OCI-LY3 (cell line): ENCODE data around the gene EMILIN1.

Experiments used
- H2AFZ ChIP-seq: fragments of 200-600, 300-600 bp; shearing (Covaris generic); 2 replicates; pipeline ENCODE4 v1.6.0; 2014; ENCODE audit warnings: antibody characterized with exemption, low read depth, low read length
- H3K27ac ChIP-seq: fragments of 200-600, 300-600 bp; sonication (generic); 2 replicates; pipeline ENCODE4 v1.5.1; 2014; ENCODE audit warnings: mild to moderate bottlenecking, low read length, moderate library complexity, mixed read lengths
- H3K27me3 ChIP-seq: fragments of 200-600, 300-600 bp; sonication (generic); 2 replicates; pipeline ENCODE4 v1.6.1; 2014; ENCODE audit warnings: low read depth, low read length, mixed read lengths
- H3K36me3 ChIP-seq: fragments of 200-600, 300-600 bp; sonication (generic); replicated peaks from 2 replicates; pipeline ENCODE3; 2014; ENCODE audit warnings: low read depth, low read length, mixed read lengths
- H3K4me1 ChIP-seq: fragments of 300-600, 200-600 bp; sonication (generic); 2 replicates; pipeline ENCODE4 v1.6.1; 2014; ENCODE audit warnings: low read length, mixed read lengths
- H3K4me2 ChIP-seq: fragments of 200-600, 300-600 bp; sonication (generic); 2 replicates; pipeline ENCODE4 v1.6.1; 2014; ENCODE audit warnings: low read length, mixed read lengths
- H3K4me3 ChIP-seq: fragments of 300-600, 200-600 bp; sonication (generic); 2 replicates; pipeline ENCODE4 v1.5.1; 2014; ENCODE audit warnings: antibody characterized with exemption, mild to moderate bottlenecking, low read length, moderate library complexity
- H3K79me2 ChIP-seq: fragments of 300-600, 200-600 bp; shearing (Covaris generic); 2 replicates; pipeline ENCODE4 v1.6.1; 2014; ENCODE audit warnings: mild to moderate bottlenecking, low read length, mixed read lengths
- H3K9ac ChIP-seq: fragments of 300-600, 200-600 bp; shearing (Covaris generic); 2 replicates; pipeline ENCODE4 v1.6.0; 2014; ENCODE audit warnings: mild to moderate bottlenecking, low read length, moderate library complexity
- H3K9me3 ChIP-seq: fragments of 200-600, 300-600 bp; shearing (Covaris generic); 2 replicates; pipeline ENCODE4 v1.6.1; 2014; ENCODE audit warnings: low read length, mixed read lengths; ENCODE audit not compliant: insufficient read depth
- H4K20me1 ChIP-seq: fragments of 200-600, 300-600 bp; sonication (generic); 2 replicates; pipeline ENCODE4 v1.6.1; 2016; ENCODE audit warnings: low read length, mixed read lengths; ENCODE audit not compliant: insufficient read depth
- EZH2phosphoT487 ChIP-seq: fragments of 200-600 bp; shearing (Covaris generic); IDR thresholded peaks from 2 replicates; pipeline ENCODE4 v1.6.1; 2018; ENCODE audit warnings: antibody characterized with exemption, mixed run types, low read depth
- TF ChIP-seq, protein P1 (sequence below): fragments of 200-600, 300-600 bp; sonication (generic); IDR thresholded peaks from 2 replicates; pipeline ENCODE4 v1.5.1; 2014; ENCODE audit warnings: antibody characterized with exemption, low read length, low read depth

Gene EMILIN1

DNA sequence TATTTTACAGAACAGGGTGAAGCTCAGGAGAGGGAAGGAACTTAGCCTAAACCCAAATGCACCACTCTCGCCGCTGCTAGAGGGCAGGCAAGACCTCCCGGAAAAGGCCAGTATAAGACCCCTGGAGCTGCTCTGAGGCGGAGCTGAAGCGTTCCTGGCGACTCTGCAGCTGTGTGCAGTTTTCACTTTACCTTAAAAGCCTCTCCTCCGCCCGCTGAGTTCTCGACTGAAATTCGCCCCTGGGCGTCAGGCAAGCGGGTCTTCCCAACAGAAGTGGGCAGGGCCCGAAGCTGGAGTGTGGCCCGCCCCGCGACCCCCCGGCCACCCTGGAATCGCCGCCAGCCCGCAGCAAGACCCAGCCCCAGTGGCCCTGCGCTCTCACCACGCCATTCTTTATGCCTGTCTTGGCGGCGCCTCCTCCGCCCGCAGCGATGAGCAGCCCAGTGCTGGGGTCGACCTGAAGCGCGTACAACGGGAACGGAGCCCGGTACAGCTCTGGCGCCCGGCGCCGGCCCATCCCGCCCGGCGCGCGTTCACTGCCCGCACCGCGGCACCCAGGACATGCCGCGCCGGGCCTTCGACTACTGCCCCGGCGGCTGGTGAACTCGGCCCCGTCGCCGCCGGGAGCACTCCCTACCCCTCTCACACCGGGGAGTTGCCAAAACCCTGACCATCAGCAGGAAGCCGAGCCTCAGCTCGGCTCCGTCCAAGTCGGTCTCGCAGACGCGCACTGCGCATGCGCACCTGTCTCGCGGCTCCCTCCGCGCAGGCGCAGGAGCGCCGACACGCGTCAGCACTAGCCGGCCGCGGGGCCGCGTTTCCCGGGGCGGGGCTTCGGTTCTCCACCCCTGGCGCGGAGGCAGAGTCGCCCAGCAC, 55.7 kb downstream of the EMILIN1 start, which contains the start of gene PREB:
TSS of gene PREB (minus strand) at position 732 of the 876 bp plus-strand sequence. CDS start at position 517, 215 bp downstream.
- no peak for TF ChIP-seq EZH2phosphoT487
- TF ChIP-seq, protein P1, sequence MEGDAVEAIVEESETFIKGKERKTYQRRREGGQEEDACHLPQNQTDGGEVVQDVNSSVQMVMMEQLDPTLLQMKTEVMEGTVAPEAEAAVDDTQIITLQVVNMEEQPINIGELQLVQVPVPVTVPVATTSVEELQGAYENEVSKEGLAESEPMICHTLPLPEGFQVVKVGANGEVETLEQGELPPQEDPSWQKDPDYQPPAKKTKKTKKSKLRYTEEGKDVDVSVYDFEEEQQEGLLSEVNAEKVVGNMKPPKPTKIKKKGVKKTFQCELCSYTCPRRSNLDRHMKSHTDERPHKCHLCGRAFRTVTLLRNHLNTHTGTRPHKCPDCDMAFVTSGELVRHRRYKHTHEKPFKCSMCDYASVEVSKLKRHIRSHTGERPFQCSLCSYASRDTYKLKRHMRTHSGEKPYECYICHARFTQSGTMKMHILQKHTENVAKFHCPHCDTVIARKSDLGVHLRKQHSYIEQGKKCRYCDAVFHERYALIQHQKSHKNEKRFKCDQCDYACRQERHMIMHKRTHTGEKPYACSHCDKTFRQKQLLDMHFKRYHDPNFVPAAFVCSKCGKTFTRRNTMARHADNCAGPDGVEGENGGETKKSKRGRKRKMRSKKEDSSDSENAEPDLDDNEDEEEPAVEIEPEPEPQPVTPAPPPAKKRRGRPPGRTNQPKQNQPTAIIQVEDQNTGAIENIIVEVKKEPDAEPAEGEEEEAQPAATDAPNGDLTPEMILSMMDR = peak; percentile 48
- peak within 1 kb of the TSS; percentile 71 for H2AFZ ChIP-seq

DNA sequence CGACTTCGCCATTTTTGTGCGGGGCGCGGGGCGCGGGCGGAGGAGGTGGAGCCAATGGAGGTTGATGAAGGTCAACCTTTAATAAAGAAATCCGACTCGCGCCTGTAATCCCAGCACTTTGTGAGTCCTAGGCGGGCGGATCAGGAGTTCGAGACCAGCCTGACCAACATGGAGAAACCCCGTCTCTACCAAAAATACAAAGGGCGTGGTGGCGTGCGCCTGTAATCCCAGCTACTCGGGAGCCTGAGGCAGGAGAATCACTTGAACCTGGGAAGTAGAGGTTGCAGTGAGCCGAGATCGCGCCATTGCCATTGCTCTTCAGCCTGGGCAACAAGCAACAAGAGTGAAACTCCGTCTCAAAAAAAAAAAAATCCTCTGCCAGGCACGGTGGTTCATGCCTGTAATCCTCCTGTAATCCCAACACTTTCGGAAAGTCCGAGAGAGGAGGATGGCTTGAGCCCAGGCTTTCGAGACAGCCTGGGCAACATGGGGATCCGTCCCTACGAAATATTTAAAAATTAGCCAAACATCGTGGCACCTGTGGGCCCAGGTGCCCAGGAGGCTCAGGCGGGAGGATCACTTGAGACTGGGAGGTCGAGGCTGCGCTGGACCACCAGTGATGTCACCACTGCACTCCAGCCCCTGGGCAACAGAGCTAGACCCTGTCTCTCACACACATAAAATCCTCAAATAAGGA, 56.5 kb downstream of the EMILIN1 start:
- peaks cover 21% of the 10 kb centered on the region for H3K79me2 ChIP-seq
- no peak overlapping the region for H3K27ac ChIP-seq
- H3K9ac ChIP-seq = peak overlapping the region; percentile 65
- no peak for TF ChIP-seq EZH2phosphoT487
- TF ChIP-seq, protein P1 = no peak
- H3K9me3 ChIP-seq = no peaks in the 10 kb centered on the region
- H4K20me1 ChIP-seq = peaks cover 4% of the 10 kb centered on the region
- H3K36me3 ChIP-seq = peaks cover 29% of the 10 kb centered on the region
- H2AFZ ChIP-seq = peak overlapping the region; percentile 71
- peak overlapping the region; percentile 83 for H3K4me3 ChIP-seq
- no peaks in the 10 kb centered on the region for H3K27me3 ChIP-seq
- peaks cover 12% of the 10 kb centered on the region for H3K4me1 ChIP-seq
- H3K4me2 ChIP-seq = peak overlapping the region; percentile 66

More for the DNA sequence above, 55.7 kb downstream of the EMILIN1 start, which contains the start of gene PREB:
- Histone ChIP-seq H3K4me2 (peak within 1 kb of the TSS; percentile 86), H3K4me3 (peak within 1 kb of the TSS; percentile 83), H4K20me1 (peaks cover 4% of the 10 kb centered on the region), H3K36me3 (peaks cover 34% of the 10 kb centered on the region), H3K27ac (peak within 1 kb of the TSS; percentile 48), H3K27me3 (no peaks in the 10 kb centered on the region), H3K9me3 (no peaks in the 10 kb centered on the region), H3K79me2 (peaks cover 21% of the 10 kb centered on the region), H3K4me1 (peaks cover 12% of the 10 kb centered on the region), H3K9ac (peak within 1 kb of the TSS; percentile 94)

DNA sequence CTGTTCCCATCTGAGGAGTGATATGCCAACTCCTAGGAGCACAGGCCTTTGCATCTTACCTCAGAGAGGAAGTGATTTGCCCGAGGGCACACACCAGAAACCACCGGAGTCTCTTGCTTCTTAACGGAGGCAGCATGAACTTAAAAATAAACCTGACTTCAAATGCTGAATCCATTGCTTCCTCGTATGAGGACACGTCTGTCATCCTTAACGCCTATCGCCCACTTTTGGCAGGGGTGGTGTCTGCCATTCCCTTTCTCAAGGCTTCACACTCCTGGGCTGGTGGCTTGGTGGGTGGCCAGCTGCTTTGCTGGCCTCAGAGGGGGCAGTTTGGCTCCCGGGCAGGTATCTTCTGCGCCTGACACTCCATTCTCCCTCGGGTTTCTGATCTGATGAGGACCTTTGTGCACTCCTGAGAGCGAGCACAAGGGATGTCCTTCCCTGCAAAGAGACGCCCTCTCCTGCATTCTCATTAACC, 57.1 kb downstream of the EMILIN1 start:
- Histone ChIP-seq H3K9ac (no peak overlapping the region), H3K79me2 (peaks cover 21% of the 10 kb centered on the region), H3K27me3 (no peaks in the 10 kb centered on the region), H3K36me3 (peaks cover 26% of the 10 kb centered on the region), H2AFZ (0 out of 2 replicates have a peak overlapping the region, but pooled peaks have one; percentile 71), H4K20me1 (peaks cover 4% of the 10 kb centered on the region), H3K4me1 (peaks cover 12% of the 10 kb centered on the region), H3K4me2 (no peak overlapping the region), H3K4me3 (no peak overlapping the region), H3K27ac (no peak overlapping the region), H3K9me3 (no peaks in the 10 kb centered on the region)
- TF ChIP-seq EZH2phosphoT487 = no peak
- TF ChIP-seq, protein P1 = no peak
